ENCODE data around the gene KCNAB1.

DNA sequence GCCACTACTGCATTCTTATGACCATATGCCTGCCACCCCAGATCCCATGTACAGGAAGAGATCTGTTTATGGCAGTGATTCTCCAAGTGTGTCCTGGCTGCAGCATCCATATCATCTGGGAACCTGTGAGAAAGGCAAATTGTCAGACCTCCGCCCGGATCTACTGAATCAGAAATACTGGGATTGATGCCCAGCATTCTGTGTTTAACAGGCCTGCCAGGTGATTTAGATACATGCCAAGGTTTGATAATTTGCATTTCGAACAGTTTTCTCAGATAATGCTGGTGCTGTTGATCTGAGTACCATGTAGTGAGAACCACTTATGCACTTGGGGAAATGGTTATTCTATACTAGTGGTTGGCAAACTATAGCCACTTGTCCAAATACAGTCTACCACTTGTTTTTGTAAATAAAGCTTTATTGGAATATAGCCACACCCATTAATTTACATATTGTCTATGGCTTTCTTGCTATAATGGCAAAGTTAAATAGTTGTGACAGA is 269.1 kb downstream of the KCNAB1 start:
- TF ChIP-seq, protein P1, sequence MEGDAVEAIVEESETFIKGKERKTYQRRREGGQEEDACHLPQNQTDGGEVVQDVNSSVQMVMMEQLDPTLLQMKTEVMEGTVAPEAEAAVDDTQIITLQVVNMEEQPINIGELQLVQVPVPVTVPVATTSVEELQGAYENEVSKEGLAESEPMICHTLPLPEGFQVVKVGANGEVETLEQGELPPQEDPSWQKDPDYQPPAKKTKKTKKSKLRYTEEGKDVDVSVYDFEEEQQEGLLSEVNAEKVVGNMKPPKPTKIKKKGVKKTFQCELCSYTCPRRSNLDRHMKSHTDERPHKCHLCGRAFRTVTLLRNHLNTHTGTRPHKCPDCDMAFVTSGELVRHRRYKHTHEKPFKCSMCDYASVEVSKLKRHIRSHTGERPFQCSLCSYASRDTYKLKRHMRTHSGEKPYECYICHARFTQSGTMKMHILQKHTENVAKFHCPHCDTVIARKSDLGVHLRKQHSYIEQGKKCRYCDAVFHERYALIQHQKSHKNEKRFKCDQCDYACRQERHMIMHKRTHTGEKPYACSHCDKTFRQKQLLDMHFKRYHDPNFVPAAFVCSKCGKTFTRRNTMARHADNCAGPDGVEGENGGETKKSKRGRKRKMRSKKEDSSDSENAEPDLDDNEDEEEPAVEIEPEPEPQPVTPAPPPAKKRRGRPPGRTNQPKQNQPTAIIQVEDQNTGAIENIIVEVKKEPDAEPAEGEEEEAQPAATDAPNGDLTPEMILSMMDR (IDR thresholded peaks at IDR 0.05; ENCODE audit: low read length): no peak
- TF ChIP-seq EZH2 (optimal IDR thresholded peaks at IDR 0.05; ENCODE audit: low read depth, low read length) (no peak), EZH2phosphoT487 (IDR thresholded peaks at IDR 0.05; ENCODE audit: low read length) (no peak)
